T-helper 2 cell treated with Interferon-gamma antibody and Interleukin-4, amounts not matched to agents 100 ng/mL and 5 ng/mL, for 36 hours (primary cell): ENCODE data around the gene ACAP3. TPM values are rescaled to one million over a fixed set of nuclear protein-coding genes. Genes with fewer than 3 reads are reported as not detected.

ENCODE experiments used
- intact Hi-C: fragments of 100-400 bp; cut with micrococcal nuclease; formaldehyde crosslinking; loops from one replicate; pipeline ENCODE4 v1.15.1; 2023
- total RNA-seq: library from RNA; stranded (reverse); gene quantifications from 2 replicates; pipeline ENCODE4 v1.2.3, GENCODE V29; 2022

The ACAP3 gene
- total RNA-seq, 1 donor from 2014 or later, result 66.6 TPM

DNA sequence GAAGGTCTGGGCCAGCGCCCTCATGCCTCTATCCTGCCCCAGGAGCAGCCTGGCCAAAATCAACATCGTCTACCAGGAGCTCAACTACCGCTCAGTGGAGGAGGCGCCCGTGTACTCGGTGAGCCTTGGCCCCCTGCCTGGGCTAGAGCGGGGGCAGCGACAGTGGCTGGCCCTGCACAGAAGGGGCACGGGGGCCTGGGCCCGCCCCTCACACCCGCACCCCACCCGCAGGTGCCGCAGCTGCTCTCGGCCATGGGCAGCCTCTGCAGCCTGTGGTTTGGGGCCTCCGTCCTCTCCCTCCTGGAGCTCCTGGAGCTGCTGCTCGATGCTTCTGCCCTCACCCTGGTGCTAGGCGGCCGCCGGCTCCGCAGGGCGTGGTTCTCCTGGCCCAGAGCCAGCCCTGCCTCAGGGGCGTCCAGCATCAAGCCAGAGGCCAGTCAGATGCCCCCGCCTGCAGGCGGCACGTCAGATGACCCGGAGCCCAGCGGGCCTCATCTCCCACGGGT, 16.7 kb downstream of the ACAP3 start:
- intact Hi-C loops, result loop anchor here (2.0 kb wide), 1 partner anchor 168 kb away; no protein-coding TSS in a partner anchor

DNA sequence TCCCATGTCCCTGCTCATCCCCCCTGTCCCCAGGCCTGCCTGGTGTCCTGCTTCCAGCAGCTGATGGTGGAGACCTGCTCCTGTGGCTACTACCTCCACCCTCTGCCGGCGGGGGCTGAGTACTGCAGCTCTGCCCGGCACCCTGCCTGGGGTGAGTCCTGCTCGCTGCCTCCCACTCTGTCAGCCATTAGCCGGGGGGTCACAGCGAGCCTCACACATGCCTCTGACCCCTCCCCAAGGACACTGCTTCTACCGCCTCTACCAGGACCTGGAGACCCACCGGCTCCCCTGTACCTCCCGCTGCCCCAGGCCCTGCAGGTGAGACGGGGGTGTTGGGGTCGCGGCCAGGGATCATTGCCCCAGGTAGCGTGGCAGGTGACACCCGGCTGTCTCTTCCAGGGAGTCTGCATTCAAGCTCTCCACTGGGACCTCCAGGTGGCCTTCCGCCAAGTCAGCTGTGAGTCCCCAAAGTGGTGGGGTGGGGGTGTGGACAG, 17.4 kb downstream of the ACAP3 start:
- intact Hi-C loops, result loop anchor here (2.0 kb wide), 1 partner anchor 167 kb away; no protein-coding TSS in a partner anchor

DNA sequence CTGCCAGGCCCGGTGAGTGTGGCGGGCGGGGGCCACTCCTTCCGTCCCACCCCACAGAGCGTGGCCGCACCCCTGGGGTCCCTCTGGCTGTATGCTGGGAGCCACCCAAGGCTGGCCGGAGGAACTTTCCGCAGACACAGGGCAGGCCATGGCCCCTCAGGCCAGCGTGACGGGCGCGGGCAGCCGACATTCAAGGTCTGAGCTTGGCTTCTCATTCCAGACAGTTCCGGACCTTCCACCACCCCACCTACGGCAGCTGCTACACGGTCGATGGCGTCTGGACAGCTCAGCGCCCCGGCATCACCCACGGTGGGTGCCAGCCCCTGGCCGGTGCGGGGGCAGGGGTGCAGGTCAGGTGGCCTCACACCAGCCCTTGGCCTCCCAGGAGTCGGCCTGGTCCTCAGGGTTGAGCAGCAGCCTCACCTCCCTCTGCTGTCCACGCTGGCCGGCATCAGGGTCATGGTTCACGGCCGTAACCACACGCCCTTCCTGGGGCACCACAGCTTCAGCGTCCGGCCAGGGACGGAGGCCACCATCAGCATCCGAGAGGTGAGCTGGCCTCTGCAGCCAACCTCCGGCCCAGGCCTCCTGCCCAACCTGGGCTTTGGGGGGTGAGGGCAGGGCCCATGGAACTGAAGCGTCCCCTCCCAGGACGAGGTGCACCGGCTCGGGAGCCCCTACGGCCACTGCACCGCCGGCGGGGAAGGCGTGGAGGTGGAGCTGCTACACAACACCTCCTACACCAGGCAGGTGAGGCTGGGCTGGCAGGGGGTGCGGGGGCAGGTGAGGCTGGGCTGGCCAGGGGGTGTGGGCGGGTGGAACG, 20.2 kb downstream of the ACAP3 start:
- intact Hi-C loops, result no loop called here

DNA sequence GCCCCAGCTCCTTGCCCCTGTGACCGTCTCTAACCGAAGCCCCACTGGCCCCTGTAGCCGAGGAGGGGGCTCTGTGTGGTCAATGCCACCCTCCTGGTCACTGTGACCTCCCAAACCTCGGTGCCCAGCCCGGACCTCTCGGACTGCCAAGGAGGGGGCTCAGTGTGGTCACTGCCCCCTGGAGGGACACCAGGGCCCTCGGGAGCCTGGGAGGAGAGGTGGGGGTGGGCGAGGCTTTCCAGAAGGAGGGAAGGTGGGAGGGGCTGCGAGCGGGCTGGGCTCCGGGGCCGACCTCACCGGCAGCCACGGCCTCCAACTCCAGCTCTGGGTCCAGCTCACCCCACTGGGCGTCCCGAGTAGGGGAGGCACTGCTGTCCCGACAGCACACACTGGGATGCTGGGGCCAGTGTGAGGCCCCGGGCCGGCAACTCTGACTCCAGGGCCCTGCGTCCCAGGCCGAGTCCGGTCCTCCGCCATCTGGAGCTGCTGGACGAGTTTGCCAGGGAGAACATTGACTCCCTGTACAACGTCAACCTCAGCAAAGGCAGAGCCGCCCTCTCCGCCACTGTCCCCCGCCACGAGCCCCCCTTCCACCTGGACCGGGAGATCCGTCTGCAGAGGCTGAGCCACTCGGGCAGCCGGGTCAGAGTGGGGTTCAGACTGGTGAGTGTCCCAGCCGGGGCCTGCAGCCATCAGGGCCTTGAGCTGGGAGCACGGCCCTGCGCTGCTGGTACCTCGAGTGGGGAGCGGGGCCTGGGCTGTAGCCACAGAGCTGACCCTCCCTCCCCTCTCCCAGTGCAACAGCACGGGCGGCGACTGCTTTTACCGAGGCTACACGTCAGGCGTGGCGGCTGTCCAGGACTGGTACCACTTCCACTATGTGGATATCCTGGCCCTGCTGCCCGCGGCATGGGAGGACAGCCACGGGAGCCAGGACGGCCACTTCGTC, 21.1 kb downstream of the ACAP3 start:
- intact Hi-C loops, result no loop called here

DNA sequence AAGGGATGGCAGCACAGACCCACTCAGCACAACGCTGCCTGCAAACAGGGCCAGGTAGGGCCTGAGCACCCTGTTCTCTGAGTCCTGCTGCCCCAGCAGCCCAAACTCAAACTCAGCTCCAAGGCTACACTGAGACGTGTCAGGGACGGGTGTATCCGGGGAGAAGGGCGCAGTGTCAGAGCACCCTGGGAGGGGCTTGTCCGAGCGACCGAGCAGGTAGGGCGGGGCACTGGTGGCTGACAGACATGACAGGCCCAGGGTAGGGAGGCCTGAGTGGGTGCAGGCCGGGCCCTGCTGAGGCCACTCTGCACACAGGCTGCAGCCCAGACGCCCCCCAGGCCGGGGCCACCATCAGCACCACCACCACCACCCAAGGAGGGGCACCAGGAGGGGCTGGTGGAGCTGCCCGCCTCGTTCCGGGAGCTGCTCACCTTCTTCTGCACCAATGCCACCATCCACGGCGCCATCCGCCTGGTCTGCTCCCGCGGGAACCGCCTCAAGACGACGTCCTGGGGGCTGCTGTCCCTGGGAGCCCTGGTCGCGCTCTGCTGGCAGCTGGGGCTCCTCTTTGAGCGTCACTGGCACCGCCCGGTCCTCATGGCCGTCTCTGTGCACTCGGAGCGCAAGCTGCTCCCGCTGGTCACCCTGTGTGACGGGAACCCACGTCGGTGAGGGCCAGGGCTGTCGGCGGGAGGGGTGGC, 22.0 kb downstream of the ACAP3 start:
- intact Hi-C loops, result no loop called here

DNA sequence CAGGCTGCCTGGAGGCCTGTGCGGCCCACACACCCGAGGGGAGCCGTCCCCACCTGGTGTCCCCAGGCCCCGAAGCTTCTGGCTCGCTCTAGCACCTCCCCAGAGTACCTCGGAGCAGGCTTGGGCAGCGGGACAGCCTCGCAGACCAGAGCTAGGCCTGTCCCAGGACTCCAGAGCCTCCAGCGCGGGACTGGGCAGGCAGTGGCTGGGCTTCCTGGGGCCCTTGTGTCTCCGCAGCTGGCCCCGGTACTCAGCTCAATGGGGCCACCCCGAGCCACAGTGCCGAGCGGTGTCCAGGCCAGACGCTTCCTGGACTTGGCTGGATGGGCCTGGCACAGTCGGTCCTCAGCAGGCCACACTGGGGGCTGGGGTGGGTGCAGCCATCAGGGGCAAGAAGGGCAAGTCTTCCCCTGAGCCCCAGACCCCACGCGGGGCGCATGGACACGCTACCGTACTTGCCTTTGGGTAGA, 22.6 kb downstream of the ACAP3 start:
- intact Hi-C loops, result no loop called here

DNA sequence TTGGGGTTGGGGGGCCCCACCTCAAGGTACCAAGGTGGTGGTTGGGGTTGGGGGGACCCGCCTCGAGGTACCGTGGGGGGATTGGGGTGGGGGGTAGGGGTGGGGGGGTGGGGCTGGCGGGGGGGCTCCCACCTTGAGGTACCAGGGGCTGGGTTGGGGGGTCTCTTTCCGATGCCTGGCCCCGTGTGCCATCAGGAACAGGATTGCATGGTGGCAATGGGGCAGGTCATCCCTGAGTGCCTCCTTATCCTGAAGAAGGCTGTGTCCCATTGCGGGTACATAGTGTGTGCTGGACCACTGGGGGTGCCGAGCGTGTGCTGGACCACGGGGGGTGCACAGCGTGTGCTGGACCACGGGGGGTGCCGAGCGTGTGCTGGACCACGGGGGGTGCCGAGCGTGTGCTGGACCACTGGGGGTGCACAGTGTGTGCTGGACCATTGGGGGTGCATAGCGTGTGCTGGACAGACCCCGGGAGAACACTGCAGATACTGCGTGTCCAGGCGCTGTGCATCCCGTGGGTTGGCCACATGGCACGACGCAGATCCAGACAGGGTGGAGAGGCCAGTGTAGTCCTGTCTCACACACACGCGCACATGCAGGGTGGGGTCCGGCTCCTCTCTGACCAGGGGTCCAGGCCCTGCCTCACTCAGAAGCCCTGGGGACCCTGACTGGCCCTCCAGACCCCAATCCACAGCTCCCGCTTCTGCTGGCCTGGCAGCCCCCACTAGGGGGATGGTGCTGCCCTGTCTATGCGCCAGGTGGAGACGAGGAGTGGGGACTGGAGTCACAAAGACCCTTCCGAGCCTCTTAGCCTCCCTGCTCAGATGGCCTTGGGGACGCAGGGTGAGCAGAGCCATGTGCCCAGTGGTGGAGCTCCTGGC, 23.3 kb downstream of the ACAP3 start:
- intact Hi-C loops, result no loop called here

DNA sequence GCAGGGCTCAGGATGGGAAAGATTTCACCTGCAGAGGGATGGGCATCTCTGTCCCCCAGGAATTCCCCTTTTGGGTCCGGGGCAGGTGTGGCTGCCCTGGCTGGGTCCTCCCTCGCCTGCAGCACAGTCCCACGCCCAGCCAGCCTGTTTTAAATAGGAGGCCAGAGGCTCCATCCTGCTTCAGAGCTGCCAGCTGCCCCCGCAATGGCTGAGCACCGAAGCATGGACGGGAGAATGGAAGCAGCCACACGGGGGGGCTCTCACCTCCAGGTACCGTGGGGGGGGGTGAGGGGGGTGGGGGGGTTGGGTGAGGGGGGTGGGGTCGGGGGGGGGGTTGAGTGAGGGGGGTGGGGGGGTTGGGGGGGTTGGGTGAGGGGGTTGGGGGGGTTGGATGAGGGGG, 23.9 kb downstream of the ACAP3 start:
- intact Hi-C loops, result no loop called here

DNA sequence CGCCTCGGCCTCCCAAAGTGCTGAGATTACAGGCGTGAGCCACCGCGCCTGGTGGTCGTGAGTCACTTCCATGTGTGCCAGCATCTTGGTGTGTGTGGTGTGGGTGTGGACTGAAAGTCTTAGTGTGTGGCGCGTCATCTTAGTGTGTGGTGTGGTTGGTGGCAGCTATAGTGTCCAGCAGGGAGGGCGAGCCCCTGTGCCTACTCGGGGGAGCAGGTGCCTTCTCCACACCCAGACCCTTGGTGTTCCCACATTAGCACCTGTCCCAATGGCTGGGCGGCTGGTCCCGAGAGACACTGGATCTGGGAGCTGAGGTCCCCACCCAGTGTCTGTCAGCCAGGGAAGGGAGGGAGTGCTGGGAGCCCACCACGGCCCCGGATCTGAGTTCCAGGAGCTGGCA, 24.7 kb downstream of the ACAP3 start:
- intact Hi-C loops, result no loop called here

DNA sequence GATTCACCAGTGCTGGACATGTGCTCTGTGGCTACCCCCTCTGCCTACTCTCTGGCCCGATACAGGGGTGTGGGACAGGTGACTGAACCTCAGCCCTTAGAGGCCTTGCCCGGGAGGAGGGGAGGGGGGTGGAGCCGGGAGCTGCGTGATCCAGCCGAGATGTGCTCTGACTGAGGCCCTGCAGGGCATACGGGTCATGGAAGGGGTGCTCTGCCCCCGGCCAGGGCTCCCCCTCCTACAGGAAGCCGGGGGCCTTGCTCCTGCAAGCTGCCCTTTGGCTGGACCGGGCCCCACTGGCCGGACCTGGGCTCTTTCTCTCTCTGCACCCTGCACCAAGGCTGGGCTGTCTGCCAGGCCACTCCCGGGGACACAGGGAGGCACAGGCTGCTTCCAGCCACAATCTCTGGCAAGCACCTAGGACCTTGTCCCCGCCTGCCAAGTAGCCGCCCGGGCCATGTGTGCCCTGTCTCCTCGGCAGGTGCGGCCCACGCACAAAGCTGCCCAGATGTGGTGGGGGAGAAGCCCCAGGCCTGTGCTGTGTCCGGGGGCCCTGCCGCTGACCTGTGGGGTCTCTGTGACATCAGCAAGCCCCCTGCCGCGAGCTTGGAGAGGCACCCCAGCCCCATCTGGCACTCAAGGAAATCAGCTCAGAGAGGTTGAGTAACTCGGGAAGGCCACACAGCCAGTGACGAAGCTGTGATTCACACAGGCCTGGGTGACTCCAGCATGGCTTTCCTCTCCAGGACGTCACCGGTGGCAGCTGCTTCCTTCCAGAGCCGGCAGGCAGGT, 26.0 kb downstream of the ACAP3 start:
- intact Hi-C loops, result no loop called here

DNA sequence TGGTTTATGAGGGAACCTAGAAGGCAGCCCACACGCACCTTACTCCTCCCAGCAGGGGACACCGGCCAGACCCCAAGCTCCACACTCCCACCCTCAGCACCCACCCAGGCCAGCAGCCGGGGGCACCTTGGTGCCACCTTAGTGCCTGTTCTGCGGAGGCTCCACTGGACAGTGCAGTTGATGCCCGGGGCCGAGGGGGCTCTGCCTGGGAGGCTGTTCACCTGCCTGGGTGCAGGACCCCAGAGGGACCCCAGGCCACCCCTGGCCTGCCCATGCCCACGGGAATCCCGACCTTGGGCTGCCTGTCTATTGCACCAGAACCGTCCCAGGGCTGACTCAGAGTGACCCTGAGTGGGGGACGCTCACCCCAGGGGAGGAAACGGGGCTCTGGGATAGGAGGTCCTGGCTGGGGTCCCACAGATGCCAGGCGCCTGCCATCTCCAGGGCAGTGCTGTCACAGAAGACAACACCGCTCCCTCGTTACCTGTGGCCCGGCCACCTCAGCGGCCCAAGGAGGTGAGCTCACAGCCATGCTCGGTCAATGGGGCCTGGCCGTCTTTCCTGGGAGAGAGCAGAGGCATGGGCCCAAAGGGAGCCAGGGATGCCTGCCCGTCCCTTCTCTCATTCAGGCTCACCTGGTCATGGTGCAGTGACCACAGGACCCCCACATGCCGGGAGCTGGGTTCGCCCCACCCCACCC, 26.8 kb downstream of the ACAP3 start:
- intact Hi-C loops, result no loop called here

DNA sequence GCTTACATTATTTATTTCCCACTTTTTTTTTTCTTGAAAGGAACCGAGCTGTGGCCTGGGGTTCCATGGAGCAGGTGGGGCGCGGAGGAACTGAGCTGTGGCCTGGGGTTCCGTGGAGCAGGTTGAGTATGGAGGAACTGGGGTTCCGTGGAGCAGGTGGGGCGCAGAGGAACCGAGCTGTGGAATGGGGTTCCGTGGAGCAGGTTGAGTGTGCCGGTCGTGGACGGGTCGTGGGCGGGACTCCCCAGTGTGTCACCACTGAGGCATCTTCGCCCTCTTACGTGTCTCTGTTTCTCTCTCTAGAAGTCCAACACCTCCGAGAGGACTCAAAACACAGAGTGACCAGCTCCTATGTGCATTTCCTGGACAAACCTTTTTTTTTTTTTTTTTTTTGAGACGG, 28.7 kb downstream of the ACAP3 start:
- intact Hi-C loops, result no loop called here

DNA sequence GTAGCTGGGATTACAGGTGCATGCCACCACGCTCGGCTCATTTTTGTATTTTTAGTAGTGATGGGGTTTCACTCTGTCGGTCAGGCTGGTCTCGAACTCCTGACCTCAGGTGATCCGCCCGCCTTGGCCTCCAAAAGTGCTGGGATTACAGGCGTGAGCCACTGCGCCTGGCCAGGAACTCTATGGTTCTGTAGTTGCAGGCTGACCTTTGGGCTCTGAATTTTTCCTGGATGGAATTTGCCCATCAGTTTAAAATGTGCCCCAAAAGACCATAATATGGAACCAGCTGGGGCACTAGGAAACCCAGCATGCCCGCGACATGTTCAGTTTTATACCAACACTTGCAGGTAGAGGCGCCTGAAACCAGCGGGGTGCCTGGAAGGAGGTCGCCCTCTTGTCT, 29.1 kb downstream of the ACAP3 start:
- intact Hi-C loops, result no loop called here

DNA sequence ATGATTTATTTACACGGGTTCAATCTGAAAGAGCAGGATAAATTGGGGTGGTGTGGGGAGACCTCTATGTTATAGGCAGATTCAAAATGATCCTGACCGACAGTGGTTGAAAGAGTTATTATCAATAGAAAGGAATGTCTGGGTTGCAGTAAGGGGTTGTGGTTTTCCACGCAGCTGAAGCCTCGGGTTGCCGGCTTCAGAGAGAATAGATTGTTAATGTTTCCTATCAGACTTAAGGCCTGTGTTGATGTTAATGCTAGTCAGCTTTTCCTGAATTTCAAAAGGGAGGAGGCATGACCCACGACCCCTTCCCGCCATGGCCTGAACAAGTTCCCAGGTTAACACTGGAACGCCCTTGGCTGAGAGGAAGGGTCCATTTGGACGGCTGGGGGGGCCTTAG, 31.9 kb downstream of the ACAP3 start:
- intact Hi-C loops, result no loop called here

DNA sequence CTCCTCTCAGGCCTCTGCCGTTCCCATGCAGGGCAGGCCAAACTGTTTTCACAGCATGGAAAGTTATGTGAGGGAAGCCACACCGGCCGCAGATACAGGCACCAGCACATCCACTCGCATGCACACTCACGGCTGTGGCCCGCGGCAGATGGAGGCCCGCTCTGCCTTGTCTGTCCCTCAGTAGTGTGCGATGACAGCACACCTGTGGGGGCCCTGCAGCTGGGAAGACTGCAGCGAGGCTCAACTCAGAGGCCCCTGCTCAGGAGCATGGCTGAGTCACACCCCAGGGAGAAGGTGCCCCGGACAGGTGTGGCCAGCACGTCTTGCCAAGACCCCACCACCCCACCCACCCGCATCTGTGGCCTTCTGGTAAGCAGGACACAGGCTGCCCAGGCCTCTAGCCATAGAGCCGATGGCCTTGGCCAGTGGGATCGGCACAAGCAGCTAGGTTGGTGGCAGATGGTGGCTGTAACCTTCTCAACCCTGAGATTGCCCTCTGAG, 32.7 kb downstream of the ACAP3 start:
- intact Hi-C loops, result no loop called here

DNA sequence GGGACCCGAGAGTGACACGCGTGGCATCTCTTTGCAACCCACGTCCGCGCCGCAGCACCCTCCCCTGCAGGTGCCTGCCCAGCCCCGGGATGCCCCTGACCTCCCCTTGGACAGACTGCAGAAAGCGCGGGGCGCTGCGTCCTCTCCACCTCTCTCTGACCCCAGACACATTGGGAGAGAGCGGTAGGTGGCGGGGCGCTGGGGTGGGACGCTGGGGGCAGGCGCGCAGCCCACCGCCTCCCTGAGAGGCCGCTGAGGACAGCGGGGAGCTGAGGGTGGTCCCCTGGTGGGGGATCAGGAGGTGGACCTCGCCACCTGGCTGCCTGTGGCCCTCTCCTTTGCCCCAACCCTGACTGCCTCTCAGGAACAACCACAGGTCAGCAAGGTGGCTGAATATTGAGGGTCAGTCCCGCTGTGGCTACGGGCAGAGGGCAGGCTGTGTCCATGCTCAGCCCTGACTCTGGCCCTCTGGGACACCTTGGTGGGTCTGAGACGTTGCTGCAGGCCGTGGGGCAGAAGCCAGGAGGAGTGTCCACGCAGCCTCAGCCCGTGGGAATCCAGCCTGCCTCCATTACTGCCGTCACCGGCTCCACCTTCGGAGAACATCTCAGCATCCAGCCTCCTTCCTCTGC, 33.3 kb downstream of the ACAP3 start:
- intact Hi-C loops, result no loop called here

DNA sequence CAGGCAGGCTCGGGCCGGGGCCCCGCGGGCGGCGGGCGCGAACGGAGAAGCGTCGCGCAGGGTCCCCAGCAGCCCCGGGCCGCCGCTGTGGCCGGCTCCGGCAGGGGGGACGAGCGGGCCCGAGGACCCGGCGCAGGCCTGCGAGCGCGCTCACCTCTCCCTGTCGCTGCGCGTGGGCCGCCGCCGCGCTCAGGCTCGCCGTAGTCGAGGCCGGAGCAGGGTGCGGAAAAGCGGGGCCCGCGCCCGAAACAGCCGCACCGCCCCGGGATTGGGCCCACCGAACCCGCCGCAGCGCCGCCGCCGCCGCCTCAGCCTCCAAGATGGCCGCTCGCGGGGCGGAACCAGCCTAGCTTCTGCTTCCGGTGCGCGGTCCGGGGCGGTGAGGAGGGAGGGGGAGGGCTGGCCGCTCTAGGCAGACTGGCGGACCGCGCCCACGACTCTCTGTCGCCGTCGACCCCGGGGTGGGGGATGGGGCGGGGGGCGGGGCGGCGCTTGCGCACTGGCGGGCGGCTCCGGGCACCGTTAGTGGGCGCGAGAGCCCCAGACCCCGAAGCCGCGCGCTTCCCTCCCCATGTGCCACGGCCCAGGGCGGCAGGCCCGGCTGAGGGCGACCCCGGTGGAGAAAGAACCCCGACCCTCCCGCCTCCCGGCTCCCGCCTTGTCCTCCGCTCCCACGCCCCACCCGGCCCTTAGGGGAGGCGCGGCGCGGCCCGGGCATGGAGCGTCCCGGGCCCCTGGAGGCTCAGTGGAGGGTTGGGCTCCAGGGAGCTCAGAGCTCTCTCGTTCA, 34.0 kb downstream of the ACAP3 start, which contains the start of gene UBE2J2:
TSS of gene UBE2J2 (minus strand) at position 343 of the 787 bp plus-strand sequence. CDS start 5,862 bp downstream, outside the sequence.
- intact Hi-C loops, result loop anchor here (1.0 to 2.0 kb wide), 3 partner anchors 35 to 157 kb away; partner anchors contain the start of genes B3GALT6, C1orf159, PUSL1 and SDF4
